Choroid plexus epithelial cell (primary cell): ENCODE measurements around the gene GRPEL2.

Experiments
- DNase-seq: peaks from one replicate; pipeline ENCODE4 v3.0.0-alpha.2; 2010; ENCODE audit warnings: low read depth
- H3K4me3 ChIP-seq: 2 replicates; pipeline ENCODE4 v1.5.1; 2011; ENCODE audit warnings: low read depth, mild to moderate bottlenecking, control low read depth, low read length, moderate library complexity
- TF ChIP-seq, protein P1 (sequence below): conservative IDR thresholded peaks from 2 replicates; pipeline ENCODE4 v1.5.1; 2011; ENCODE audit warnings: low read depth, mild to moderate bottlenecking, control low read depth, inconsistent platforms, low read length, moderate library complexity

Gene GRPEL2

DNA sequence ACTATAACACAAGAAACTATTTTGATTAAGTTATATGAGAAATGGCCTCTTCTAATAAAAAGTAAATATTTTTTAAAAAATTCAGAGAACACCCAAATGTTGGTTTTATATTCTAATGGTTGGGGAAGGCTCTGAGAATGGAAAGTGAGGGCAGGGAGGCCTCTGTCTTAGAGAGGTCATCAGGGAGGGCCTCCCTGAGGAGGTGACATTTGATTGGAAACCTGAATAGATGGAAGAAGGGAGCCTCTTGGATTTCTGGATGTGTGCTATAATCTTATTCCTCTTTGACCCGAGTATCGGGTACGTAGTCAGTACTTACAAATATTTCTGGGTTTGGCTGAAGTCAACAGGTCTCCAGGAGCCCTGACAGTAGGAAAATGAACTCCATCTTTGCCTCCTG, 26.1 kb upstream of the GRPEL2 start:
- H3K4me3 ChIP-seq, result no peak overlapping the region
- TF ChIP-seq, protein P1, sequence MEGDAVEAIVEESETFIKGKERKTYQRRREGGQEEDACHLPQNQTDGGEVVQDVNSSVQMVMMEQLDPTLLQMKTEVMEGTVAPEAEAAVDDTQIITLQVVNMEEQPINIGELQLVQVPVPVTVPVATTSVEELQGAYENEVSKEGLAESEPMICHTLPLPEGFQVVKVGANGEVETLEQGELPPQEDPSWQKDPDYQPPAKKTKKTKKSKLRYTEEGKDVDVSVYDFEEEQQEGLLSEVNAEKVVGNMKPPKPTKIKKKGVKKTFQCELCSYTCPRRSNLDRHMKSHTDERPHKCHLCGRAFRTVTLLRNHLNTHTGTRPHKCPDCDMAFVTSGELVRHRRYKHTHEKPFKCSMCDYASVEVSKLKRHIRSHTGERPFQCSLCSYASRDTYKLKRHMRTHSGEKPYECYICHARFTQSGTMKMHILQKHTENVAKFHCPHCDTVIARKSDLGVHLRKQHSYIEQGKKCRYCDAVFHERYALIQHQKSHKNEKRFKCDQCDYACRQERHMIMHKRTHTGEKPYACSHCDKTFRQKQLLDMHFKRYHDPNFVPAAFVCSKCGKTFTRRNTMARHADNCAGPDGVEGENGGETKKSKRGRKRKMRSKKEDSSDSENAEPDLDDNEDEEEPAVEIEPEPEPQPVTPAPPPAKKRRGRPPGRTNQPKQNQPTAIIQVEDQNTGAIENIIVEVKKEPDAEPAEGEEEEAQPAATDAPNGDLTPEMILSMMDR, result no peak
- DNase-seq, result no peak

DNA sequence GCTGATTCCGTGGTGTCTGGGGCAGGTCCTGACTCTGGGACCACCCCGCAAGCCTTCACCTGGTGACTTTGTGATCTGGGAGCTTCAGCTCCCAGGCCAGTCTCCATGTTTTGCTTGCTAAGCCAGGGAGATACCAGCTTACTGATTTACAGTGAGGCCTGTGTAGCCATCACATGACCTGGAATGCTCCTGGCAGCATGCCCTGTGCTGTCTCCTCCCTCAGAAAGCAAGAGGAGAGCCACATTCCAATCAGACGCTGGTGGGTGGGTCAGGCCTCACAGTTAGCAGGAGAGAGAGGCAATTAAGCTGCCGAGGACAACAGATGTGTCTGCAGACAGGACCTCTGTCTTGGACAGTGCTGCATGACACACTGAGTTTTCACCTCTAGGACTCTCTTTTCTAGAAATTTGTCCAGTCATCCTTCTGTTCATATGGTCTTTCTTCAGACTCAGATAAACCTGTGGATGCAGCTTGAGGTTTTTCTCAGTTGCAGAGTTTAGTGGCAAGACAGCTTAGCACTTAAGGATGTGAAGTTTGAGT, 24.4 kb upstream of the GRPEL2 start:
- H3K4me3 ChIP-seq, result no peak overlapping the region
- TF ChIP-seq, protein P1, result no peak
- DNase-seq, result peak; percentile 97

DNA sequence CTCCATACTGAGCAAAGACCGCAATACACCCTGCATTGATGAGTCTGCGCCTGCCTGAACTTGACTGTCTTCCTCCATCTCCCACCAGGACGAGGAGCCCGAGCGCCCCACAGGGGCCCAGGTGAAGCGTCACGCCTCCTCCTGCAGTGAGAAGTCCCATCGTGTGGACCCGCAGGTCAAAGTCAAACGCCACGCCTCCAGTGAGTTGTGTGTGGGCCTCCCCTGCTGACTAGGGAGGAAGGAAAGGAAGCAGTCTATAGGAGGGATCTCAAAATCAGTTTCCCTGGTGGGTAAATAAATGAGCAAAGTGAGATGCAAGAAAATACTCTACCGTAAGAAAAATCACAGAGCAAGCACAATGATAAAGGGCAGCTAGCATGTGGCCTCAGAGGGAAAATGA, 22.8 kb upstream of the GRPEL2 start:
- DNase-seq, result no peak
- no peak overlapping the region for H3K4me3 ChIP-seq
- TF ChIP-seq, protein P1, result no peak

DNA sequence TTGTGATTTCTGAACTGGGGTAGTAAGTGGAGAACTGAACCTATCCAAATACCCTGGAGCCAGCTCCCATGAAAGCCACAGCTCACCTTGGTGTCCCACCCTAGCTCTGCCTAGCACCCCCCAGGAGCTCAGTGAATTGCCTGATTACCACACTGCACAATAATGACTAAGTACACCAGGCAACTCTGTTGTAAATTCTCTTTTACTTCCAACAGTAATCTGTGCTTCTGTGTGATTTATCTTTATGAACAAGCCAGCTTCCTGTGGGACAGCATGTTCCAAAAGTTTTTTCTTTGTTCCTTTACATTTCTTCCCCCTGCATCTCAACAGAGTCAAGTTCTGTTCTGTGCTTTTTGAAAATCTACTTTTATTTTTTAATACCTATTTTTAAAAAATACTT, 22.1 kb upstream of the GRPEL2 start:
- TF ChIP-seq, protein P1, result no peak
- DNase-seq, result peak; percentile 41
- H3K4me3 ChIP-seq, result no peak overlapping the region

DNA sequence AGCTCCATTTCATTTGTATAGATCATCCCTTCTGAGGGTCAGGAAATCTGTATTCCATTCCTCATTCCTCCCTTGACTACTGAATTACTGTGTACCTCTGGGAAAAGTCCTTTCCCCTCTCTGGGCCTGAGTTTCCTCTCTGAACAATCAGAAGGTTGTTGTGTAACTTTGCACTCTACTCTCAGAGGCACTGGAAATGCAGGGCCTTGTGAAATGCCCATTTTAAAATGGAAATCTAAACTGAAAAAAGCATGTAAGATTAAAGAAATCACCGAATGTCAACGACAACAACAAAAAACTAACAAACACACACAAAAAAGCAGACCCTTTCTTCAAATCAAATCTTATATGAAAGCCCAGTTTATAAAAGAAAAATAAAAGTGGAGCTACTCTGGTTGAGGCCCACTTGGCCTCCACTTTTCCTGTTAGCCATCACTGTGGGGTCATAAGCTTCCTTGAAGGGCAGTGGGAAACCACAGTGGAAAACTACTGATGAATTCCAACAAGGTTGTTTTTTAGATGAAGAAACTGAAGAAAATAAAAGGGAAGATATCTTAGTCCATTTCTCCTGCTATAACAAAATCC, 21.6 kb upstream of the GRPEL2 start:
- peak; percentile 54 for DNase-seq
- TF ChIP-seq, protein P1, result no peak
- no peak overlapping the region for H3K4me3 ChIP-seq

DNA sequence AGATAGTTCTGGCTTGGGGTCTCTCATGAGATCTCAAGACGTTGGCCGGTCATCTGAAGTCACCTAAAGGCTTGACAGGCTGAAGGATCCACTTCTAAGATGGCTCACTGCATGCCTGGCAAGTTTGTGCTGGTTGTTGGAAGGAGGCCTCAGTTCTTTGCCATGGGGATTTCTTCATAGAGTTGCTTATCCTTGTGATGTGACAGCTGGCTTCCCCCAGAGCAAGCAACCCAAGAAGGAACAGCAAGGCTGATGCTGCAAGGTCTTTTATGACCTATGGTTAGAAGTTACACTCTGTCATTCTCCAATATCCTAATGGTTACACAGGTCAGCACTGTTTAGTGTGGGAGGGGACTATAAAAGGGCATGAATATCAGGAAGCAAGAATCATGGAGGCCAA, 20.7 kb upstream of the GRPEL2 start:
- H3K4me3 ChIP-seq, result no peak overlapping the region
- TF ChIP-seq, protein P1, result no peak
- DNase-seq, result no peak

DNA sequence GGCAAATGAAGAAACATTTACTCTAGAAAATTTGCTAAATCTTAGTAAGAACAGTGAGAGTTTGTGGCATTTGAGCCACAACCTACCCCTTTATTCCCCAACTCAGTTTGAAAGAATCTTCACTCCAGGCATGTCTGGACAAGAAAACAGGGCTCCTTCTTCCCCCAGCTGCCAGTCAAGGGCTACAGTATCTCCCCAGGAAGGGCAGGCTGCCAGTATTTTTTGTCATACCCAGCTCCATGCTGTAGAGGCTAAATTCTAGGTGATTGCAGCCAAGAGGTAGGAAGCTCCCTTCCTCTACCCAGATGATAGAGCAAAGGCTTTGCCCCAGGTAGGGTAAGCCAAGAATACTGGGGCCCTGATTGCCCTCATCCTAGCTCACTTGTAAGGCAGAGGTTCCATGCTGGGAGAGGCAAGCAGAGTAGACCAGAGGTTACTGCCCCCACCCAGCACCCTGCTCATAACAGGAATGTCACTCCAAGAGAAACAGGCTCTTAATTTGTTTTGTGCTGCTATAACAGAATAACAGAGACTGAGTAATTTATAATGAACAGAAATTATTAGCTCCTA, 20.0 kb upstream of the GRPEL2 start:
- TF ChIP-seq, protein P1, result no peak
- no peak overlapping the region for H3K4me3 ChIP-seq
- DNase-seq, result peak; percentile 37
